ENCODE data around the gene VCAN.

DNA sequence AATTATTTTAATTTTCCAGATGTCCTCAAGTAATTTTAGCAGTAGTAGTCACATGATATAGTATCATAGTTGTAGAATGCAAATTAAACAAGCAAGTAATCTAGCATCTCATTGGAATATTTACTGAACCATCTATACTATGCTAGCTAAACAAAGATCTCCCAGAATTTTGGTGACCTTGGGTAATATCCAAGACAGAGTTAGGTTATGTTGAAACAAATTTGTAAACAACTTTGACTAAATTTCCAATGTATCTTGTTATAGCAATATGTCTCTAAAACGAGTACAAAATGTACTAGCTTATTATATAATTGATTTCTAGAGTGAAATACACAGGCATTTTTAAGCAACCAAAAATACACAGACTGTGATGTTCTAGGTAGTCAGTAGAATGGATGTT, 41.5 kb downstream of the VCAN start:
- TF ChIP-seq, protein P1, sequence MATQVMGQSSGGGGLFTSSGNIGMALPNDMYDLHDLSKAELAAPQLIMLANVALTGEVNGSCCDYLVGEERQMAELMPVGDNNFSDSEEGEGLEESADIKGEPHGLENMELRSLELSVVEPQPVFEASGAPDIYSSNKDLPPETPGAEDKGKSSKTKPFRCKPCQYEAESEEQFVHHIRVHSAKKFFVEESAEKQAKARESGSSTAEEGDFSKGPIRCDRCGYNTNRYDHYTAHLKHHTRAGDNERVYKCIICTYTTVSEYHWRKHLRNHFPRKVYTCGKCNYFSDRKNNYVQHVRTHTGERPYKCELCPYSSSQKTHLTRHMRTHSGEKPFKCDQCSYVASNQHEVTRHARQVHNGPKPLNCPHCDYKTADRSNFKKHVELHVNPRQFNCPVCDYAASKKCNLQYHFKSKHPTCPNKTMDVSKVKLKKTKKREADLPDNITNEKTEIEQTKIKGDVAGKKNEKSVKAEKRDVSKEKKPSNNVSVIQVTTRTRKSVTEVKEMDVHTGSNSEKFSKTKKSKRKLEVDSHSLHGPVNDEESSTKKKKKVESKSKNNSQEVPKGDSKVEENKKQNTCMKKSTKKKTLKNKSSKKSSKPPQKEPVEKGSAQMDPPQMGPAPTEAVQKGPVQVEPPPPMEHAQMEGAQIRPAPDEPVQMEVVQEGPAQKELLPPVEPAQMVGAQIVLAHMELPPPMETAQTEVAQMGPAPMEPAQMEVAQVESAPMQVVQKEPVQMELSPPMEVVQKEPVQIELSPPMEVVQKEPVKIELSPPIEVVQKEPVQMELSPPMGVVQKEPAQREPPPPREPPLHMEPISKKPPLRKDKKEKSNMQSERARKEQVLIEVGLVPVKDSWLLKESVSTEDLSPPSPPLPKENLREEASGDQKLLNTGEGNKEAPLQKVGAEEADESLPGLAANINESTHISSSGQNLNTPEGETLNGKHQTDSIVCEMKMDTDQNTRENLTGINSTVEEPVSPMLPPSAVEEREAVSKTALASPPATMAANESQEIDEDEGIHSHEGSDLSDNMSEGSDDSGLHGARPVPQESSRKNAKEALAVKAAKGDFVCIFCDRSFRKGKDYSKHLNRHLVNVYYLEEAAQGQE (tag by site-specific recombination; IDR thresholded peaks at IDR 0.05), result no peak
- no peak for TF ChIP-seq ZNF391 (tag by site-specific recombination; IDR thresholded peaks at IDR 0.05; ENCODE audit: borderline replicate concordance, low read depth)
- TF ChIP-seq, protein P2, sequence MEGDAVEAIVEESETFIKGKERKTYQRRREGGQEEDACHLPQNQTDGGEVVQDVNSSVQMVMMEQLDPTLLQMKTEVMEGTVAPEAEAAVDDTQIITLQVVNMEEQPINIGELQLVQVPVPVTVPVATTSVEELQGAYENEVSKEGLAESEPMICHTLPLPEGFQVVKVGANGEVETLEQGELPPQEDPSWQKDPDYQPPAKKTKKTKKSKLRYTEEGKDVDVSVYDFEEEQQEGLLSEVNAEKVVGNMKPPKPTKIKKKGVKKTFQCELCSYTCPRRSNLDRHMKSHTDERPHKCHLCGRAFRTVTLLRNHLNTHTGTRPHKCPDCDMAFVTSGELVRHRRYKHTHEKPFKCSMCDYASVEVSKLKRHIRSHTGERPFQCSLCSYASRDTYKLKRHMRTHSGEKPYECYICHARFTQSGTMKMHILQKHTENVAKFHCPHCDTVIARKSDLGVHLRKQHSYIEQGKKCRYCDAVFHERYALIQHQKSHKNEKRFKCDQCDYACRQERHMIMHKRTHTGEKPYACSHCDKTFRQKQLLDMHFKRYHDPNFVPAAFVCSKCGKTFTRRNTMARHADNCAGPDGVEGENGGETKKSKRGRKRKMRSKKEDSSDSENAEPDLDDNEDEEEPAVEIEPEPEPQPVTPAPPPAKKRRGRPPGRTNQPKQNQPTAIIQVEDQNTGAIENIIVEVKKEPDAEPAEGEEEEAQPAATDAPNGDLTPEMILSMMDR (tag by site-specific recombination; IDR thresholded peaks at IDR 0.05), result no peak

Data from HEK293 (cell line).